HG03025 (cell line): ENCODE data around the gene METTL2A.
A peak's percentile ranks its signal among the peaks of the same experiment; 100 is the strongest.
"Not testable (repeated sequence)": the region's sequence is repeated elsewhere in the genome, so short reads cannot be mapped to it uniquely, and the experiment has no call there.

Experiments
- ATAC-seq: cut with Tn5 transposase; IDR thresholded peaks from one replicate; pipeline ENCODE4 v1.9.1; 2021; ENCODE audit warnings: mild to moderate bottlenecking, moderate library complexity; ENCODE audit not compliant: unreplicated experiment, low FRiP score

Gene METTL2A, protein sequence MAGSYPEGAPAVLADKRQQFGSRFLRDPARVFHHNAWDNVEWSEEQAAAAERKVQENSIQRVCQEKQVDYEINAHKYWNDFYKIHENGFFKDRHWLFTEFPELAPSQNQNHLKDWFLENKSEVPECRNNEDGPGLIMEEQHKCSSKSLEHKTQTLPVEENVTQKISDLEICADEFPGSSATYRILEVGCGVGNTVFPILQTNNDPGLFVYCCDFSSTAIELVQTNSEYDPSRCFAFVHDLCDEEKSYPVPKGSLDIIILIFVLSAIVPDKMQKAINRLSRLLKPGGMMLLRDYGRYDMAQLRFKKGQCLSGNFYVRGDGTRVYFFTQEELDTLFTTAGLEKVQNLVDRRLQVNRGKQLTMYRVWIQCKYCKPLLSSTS

DNA sequence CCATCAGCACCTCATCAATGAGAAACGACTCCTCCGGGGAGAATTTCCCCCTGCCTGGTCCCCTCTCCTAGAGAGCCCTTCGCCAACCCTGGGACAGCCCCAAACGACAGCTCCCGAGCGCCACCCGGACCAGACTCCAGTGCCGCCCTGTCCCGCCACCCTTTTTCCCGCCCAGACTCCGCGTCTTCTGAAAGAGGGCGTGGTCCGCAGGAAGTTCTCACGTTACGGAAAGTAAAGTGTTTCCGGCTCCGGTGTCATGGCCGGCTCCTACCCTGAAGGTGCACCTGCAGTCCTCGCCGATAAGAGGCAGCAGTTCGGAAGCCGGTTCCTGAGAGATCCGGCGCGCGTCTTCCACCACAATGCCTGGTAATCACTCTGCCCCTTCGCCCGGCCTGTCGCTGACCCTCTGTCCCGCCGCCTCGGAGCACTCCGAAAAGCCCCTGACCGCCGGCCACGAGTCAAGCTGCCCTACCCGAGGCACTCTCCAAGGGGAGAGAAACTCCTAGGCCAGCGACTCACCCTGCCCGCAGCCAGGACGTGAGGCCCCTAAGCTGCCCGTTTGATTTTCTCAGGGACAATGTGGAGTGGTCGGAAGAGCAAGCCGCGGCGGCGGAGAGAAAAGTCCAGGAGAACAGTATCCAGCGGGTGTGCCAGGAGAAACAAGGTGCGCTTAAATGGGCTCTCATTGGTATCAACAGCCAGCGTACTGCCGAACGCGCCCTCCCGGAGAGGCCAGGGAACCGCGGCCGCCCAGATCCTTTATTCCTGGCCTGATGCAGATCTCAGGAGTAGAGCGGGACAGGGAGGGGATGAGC is at the start of gene METTL2A:
Gene METTL2A (plus strand): TSS at position 251 of the 815 bp plus-strand sequence. CDS start 6 bp downstream, at position 257.
- ATAC-seq, result peak; percentile 93

DNA sequence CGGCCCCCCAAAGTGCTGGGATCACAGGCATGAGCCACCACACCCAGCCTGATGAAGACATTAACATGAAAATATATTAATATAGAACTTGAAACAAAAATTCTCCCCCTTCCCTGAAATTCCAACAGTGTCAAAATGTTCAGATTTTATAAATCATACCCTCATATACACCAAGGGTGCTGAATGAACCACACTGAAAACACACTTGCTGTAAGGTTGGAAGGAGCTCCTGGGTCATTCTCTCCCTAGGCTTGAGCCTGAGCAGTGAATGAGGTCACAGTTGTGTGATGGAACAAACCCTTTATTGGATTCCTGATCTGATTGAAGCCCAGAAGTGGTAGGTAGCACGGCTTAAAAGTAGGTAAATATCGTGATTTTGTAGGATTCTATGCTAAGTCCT is 43.4 kb upstream of the METTL2A start, which contains the start of gene EFCAB3:
Gene EFCAB3 (plus strand): TSS at position 301 of the 400 bp plus-strand sequence. CDS start 2,427 bp downstream, outside the sequence.
- ATAC-seq, result no peak

DNA sequence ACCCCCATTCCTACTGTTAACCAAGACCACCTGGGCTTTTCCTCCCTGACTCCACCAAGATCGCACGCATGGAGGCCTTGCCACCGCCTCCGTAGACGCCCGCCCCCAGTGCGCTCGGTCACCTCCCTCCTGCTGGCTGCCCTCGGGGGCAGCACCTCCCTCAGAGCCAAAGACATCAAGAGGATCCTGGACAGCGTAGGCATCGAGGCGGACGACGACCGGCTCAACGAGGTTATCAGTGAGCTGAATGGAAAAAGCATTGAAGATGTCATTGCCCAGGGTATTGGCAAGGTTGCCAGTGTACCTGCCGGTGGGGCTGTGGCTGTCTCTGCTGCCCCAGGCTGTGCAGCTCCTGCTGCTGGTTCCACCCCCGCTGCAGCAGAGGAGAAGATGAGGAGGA is 42.1 kb upstream of the METTL2A start:
- ATAC-seq, result no peak

DNA sequence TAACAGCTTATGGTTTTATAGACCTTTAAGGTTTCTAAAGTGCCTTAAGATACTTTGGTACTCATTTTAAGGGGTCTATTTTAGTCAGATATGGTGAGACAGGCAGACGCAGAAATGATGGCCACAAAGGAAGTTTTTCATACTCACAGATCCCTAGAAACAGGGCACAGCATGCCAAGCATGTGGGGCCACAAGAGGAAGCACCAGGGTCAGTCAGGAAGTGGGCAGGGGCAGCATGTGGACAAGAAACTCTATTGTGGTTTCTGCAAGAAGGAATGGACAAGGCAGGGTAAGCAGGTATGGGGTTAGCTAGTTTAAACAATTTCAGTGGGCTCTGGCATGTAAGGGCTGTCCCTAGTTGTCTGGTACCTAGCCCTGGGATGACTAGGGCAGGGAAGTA is 34.8 kb upstream of the METTL2A start:
- ATAC-seq, result no peak

DNA sequence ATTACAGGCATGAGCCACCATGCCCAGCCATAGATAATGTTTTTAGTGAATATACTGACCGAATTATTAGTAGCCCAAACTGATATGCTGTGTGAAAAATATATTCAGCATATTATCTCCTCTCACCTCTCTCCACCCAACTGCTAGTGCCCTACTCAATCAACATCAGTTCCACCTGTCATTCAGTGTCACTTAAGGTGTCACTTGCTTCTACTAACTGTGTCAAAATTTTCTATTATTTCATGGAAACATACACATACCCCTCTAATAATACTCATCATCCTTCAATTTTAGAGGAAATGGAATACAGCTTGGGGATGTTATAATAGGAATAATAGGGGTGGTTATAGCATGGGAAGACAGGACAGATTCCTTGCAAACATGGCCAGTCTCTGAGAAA is 30.8 kb upstream of the METTL2A start:
- no peak for ATAC-seq

DNA sequence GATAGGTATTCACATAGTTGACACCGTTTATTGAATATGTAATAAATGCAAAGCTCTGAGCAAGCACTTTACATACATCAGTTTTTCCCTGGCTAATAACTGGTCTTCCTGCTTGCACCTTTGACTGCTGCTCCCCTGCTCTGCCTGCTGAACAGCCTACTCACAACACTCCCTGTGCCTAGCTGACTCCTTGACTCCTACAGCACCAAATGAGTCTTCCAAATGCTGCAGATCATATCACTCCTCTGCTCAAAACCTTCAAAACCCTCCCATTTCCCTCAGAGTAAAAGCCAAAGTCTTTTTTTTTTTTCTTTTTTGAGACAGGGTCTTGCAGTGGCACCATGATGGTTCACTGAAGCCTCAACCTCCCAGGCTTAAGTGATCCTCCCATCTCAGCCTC is 24.8 kb upstream of the METTL2A start:
- no peak for ATAC-seq

DNA sequence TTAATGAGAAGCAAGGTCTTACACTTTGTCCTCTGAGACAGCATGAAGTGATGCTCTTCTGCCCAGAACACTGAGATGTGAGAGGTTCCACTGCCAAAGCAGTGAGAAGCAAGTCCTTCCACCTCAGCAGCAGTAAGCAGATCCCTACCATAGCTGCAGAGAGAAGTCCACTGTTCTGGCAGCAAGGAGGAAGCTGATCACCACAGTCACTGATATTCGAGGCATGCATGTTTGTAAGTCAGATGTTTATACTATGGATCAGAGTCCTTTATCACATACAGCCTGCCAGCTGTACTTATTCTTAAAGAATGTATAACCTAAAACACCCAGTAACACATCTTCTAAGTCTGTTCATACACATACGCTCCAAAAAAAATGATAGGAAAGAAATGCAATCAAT is 18.2 kb upstream of the METTL2A start:
- ATAC-seq, result no peak

DNA sequence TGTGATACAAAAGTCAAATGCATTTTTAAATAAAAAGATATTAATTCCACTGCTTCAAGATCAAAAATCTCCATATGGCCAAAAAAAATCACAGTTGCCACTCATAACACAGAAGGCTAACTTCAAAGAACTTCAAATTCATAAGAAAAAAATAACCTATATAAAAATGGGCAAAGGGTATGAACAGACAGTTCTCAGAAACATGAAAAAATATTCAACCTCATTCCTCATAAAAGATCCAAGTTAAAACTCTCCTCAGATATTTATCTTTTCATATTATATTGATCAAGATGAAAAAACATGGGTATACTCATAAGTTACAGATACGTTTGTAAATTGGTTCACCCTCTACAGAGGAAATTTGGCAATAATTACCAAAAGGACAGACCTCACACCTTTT is 10.6 kb upstream of the METTL2A start:
- ATAC-seq, result not testable (repeated sequence)

DNA sequence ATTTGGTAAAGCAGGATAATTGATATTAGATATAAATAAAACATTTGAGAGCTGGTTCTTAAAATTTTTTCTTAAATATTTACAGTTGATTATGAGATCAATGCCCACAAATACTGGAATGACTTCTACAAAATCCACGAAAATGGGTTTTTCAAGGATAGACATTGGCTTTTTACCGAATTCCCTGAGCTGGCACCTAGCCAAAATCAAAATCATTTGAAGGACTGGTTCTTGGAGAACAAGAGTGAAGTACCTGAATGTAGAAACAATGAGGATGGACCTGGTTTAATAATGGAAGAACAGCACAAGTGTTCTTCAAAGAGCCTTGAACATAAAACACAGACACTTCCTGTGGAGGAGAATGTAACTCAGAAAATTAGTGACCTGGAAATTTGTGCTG is 2.5 kb downstream of the METTL2A start:
- ATAC-seq, result not testable (repeated sequence)

DNA sequence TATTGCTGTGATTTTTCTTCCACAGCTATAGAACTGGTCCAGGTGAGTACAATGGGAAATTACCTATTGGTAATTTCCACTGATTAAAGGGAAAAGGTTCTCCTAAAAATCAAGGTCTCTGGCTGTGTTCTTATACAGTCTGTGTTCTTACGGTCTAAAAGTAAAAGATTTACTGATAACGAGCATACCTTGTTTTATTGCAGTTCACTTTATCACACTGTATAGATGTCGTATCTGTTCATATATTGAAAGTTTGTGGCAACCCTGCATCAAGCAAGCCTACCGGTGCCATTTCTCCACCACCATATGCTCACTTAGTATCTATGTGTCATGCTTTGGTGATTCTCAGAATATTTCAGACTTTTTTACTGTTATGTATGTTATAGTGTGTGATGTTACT is 11.6 kb downstream of the METTL2A start:
- not testable (repeated sequence) for ATAC-seq

DNA sequence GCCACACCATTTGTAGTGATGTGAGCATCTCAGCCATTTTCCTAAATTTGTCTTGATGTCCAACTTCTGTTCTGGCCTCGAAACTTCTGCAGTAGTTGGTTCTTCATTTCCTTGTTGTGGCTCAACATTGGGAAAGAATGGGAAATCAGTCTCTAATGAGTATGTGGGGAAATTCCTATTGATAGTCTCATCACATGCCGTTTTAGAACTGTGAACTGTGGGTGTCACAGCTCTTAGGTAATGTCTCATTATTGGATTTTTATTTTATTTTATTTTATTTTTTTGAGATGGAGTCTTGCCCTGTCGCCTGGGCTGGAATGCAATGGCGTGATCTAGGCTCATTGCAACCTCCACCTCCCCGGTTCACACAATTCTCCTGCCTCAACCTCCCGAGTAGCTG is 17.5 kb downstream of the METTL2A start:
- not testable (repeated sequence) for ATAC-seq

DNA sequence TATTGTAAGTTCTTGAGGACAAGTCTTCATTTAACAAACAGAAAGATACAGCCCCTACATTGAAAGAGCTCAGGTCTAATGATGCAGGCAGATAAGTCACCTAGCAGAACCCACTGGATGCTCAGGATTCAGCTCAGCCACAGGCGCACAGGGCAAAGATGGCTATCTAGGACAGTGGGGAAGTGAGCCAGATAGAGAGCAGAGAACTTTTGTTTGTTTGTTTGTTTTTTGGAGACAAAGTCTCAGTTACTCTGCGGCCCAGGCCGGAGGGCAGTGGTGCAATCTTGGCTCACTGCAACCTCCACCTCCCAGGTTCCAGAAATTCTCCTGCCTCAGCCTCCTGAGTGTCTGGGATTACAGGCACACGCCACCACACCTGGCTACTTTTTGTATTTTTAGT is 20.4 kb downstream of the METTL2A start:
- ATAC-seq, result no peak

DNA sequence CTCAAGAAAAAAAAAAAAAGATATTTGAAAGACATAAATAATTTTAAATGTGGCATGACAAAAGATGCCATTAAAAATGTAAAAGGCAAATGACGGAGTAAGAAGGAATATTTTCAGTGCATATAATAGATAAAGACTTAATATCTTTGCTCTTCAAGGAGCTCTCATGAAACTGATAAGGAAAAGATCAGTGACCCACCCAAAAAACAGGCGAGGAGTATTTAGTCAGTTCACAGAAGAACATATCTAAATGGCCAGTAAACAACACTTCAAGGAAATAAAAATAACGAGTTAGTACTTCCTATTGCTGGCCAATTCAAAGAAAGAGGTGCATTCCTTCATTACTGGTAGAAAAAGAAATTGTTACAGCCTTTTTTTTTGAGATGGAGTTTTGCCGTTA is 22.1 kb downstream of the METTL2A start:
- ATAC-seq, result not testable (repeated sequence)

DNA sequence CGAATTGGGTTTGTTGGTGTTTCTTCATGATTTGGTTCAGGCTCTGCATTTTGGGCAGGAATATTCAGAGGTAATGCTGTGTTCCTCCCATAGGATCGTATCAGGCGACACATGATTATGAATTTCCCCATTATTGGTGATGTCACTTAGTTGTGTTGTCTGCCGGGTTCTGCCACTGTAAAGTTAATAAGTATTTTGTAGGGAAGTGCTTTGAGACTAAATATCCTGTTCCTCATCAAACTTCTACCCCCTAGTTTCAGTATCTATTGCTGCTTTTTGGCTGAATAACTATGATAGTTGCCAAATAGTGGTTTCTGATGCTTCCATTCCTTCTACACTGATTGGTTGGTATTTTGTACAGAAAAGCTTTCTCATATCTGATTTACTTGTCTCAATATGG is 28.5 kb downstream of the METTL2A start:
- not testable (repeated sequence) for ATAC-seq

DNA sequence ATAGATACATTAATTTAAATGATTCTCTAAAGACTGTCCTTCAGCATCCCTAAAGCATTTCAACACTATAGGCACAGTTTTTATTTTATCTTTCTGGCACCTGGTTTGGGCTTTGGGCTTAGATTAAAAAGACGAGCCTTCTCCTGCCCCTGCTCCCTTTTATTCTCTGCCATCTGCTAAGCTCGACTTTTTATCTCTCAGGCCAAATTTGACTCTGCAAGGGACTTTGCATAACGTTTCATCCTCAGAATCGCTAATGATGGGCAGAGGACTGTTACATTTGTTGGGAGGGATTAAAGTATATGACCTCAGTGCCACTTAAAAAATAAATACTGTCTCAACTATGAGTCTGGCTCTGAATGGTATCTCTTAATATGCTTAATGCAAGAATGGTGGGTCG is 29.3 kb downstream of the METTL2A start:
- ATAC-seq, result not testable (repeated sequence)

DNA sequence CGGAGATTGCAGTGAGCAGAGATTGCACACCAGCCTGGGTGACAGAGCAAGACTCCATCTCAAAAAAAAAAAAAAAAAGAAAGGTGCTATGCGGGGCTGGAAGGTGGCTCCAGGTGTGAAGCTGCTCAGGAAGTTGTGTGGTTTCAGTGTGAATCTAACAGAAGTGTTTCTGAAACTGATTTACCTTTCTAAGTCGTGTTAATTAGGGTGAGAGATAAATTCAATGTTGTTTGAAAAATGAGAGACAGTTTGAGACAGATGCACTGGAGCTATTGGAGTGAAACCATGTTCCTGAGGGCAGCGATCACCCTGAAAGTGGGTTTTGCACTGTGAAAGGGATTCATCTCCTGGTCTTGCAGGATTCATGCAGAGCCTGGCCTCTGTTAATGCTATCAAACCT is 30.0 kb downstream of the METTL2A start:
- ATAC-seq, result not testable (repeated sequence)

DNA sequence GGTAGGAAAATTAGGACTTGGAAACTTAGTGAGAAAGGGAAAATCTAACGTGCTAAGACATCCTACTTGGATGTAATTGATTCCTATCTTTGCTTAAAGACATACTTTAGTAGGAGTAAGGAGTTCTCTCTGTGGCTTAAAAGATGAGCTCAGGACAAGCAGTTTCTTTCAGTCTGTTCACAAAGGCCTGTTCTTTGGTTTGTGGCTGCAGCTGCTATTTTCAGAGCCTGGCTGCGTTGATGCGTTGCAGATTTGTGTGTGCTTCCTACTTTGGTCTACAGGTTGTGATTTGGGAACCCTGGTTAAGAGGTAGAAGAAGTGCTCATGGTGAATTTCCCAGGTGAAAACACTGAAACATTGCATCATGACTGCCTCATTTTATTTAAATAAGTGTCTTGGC is 30.4 kb downstream of the METTL2A start:
- peak; percentile 61 for ATAC-seq

DNA sequence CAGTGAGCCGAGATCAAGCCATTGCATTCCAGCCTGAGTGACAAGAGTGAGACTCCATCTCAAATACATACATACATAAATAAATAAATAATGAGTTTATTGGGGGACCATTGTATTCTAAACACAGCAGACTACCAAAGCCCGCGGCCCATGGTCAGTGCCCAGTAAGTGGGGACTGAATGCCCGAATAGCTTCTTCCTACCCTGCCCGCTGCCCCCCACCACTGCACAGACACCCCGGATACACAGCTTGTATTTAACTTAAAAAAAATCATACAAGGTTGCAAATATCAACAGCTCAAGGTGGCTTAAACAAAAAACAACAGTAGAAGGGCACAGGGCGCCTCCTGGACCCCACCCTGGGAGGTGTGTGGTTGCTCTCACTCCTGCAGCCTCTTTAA is 32.3 kb downstream of the METTL2A start:
- ATAC-seq, result no peak

DNA sequence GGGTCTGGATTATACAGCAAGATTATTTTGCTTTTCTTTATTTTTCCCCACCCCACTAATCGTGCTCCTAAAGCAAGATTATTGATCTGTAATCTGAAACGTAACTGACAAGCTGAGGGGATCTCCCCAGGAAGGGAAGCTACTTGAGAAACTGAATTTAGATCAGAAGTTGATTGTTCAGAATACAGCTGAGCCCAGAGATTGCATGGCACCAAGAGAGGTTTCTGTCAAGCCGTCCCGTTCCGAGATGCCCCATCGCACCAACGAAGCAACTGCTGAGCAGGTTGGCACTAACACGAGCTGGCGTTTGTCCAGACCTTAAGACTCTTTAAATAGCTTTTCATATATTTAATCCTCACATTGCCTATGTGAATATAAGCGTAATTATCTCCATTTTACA is 34.8 kb downstream of the METTL2A start:
- not testable (repeated sequence) for ATAC-seq

DNA sequence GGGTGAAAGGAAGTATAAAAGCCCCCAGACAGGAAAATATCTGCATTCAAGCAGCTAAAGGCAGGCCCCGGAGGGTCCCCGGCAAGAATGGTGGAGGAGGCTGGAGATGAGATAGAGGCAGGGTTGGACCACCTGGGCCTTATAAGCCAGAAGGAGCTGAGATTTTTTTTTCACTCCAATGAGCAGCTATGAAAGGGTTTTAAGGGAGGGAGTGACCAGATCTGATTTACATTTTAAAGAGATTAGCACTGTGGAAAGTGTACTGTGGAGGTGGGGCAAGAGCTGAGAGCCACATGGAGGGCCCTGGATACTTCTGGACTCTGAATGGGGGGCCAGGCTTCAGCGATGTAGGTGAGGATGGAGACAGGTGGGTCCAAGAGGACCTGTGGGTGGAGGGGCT is 40.7 kb downstream of the METTL2A start:
- not testable (repeated sequence) for ATAC-seq

DNA sequence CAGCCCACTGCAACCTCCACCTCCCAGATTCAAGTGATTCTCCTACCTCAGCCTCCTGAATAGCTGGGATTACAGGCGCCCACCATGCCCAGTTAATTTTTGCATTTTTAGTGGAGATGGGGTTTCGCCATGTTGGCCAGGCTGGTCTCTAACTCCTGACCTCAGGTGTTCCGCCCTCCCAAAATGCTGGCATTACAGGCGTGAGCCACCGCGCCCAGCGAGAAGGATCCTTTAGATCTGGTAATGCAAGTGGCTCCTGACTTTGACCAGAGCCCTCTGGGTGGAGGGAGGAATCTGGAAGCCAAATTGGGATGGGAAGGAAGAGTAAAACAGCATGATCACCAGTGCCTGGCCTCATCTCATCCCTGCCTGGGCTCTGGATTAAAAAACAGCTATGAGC is 41.6 kb downstream of the METTL2A start:
- not testable (repeated sequence) for ATAC-seq
